Activated T-helper 9 cell treated with anti-CD3 and anti-CD28 coated beads, Interleukin-2, amount 50 U/mL, for 16 hours (primary cell): Measurements from ENCODE around the gene ARID4B.
"Not testable (repeated sequence)": the region's sequence is repeated elsewhere in the genome, so short reads cannot be mapped to it uniquely, and the experiment has no call there.

Experiments used
- DNase-seq: peaks from one replicate; pipeline ENCODE4 v3.0.0-alpha.2; 2020; ENCODE audit warnings: low read depth

ARID4B gene

GRCh38 chr1:235221653-235222375, 106.2 kb downstream of the ARID4B start:
- no peak for DNase-seq

GRCh38 chr1:235215453-235215852, 112.5 kb downstream of the ARID4B start:
- no peak for DNase-seq

GRCh38 chr1:235214962-235215361, 113.0 kb downstream of the ARID4B start:
- DNase-seq, result not testable (repeated sequence)

- DNase-seq, result no peak
Measured at GRCh38 chr1:235213752-235214151, 114.2 kb downstream of the ARID4B start.

GRCh38 chr1:235211517-235211916, 116.5 kb downstream of the ARID4B start:
- no peak for DNase-seq

- peak; percentile 15 for DNase-seq
Measured at GRCh38 chr1:235207209-235207565, 120.8 kb downstream of the ARID4B start.

- DNase-seq, result no peak
Measured at GRCh38 chr1:235206533-235207208, 121.3 kb downstream of the ARID4B start.

GRCh38 chr1:235205687-235206086, 122.3 kb downstream of the ARID4B start:
- no peak for DNase-seq

GRCh38 chr1:235203428-235203827, 124.6 kb downstream of the ARID4B start:
- DNase-seq, result no peak

GRCh38 chr1:235202447-235202846, 125.5 kb downstream of the ARID4B start:
- not testable (repeated sequence) for DNase-seq

- no peak for DNase-seq
Measured at GRCh38 chr1:235199441-235199840, 128.5 kb downstream of the ARID4B start.

- no peak for DNase-seq
Measured at GRCh38 chr1:235190431-235190830, 137.5 kb downstream of the ARID4B start.

GRCh38 chr1:235187316-235187715, 140.7 kb downstream of the ARID4B start:
- DNase-seq, result no peak

- no peak for DNase-seq
Measured at GRCh38 chr1:235181561-235182245, 146.3 kb downstream of the ARID4B start.

GRCh38 chr1:235180916-235181460, 147.0 kb downstream of the ARID4B start:
- DNase-seq, result no peak

- no peak for DNase-seq
Measured at GRCh38 chr1:235176486-235176885, 151.5 kb downstream of the ARID4B start.

- DNase-seq, result no peak
Measured at GRCh38 chr1:235169986-235170385, 158.0 kb downstream of the ARID4B start.

- DNase-seq, result no peak
Measured at GRCh38 chr1:235168375-235168774, 159.6 kb downstream of the ARID4B start.

- no peak for DNase-seq
Measured at GRCh38 chr1:235161685-235162327, 166.2 kb downstream of the ARID4B start.

- peak; percentile 90 for DNase-seq
Measured at GRCh38 chr1:235160957-235161684, 166.9 kb downstream of the ARID4B start, which contains the start of gene RBM34. Gene RBM34, minus strand, starts transcription at chr1:235161250. Its CDS starts 24 bp downstream, at chr1:235161226.

- no peak for DNase-seq
Measured at GRCh38 chr1:235160383-235160956, 167.5 kb downstream of the ARID4B start.
